ENCODE data around the gene NRCAM. TPM values are rescaled to one million over a fixed set of nuclear protein-coding genes. Genes with fewer than 3 reads are reported as not detected.

Gene NRCAM
- total RNA-seq, 1 donor from 2014 or later = 0.26 TPM

- no peak overlapping the region for H3K4me3 ChIP-seq (ENCODE audit: low read depth, low read length)
- no peaks in the 10 kb centered on the region for H3K27me3 ChIP-seq (ENCODE audit: control insufficient read depth, insufficient read depth, low read length)
- H3K36me3 ChIP-seq (ENCODE audit: control insufficient read depth, insufficient read depth, low read length) = no peaks in the 10 kb centered on the region
- DNase-seq (ENCODE audit: low read depth) (no peak), FAIRE-seq (no peak)
- no peak for TF ChIP-seq CTCF (IDR thresholded peaks at IDR 0.05; ENCODE audit: insufficient read depth, low read length, severe bottlenecking)
Measured at GRCh38 chr7:108254259-108254658, 202.0 kb downstream of the NRCAM start.

- no peak for DNase-seq (ENCODE audit: low read depth)
- no peak overlapping the region for H3K4me3 ChIP-seq (ENCODE audit: low read depth, low read length)
- H3K36me3 ChIP-seq (ENCODE audit: control insufficient read depth, insufficient read depth, low read length) = no peaks in the 10 kb centered on the region
- no peaks in the 10 kb centered on the region for H3K27me3 ChIP-seq (ENCODE audit: control insufficient read depth, insufficient read depth, low read length)
- no peak for FAIRE-seq
- TF ChIP-seq CTCF (IDR thresholded peaks at IDR 0.05; ENCODE audit: insufficient read depth, low read length, severe bottlenecking) = no peak
Measured at GRCh38 chr7:108253275-108254044, 202.8 kb downstream of the NRCAM start.

- Histone ChIP-seq H3K27me3 (ENCODE audit: control insufficient read depth, insufficient read depth, low read length) (no peaks in the 10 kb centered on the region), H3K4me3 (ENCODE audit: low read depth, low read length) (no peak overlapping the region), H3K36me3 (ENCODE audit: control insufficient read depth, insufficient read depth, low read length) (no peaks in the 10 kb centered on the region)
- DNase-seq (ENCODE audit: low read depth) (no peak), FAIRE-seq (no peak)
- no peak for TF ChIP-seq CTCF (IDR thresholded peaks at IDR 0.05; ENCODE audit: insufficient read depth, low read length, severe bottlenecking)
Measured at GRCh38 chr7:108252177-108252576, 204.1 kb downstream of the NRCAM start.

- Histone ChIP-seq H3K27me3 (ENCODE audit: control insufficient read depth, insufficient read depth, low read length) (no peaks in the 10 kb centered on the region), H3K4me3 (ENCODE audit: low read depth, low read length) (no peak overlapping the region), H3K36me3 (ENCODE audit: control insufficient read depth, insufficient read depth, low read length) (no peaks in the 10 kb centered on the region)
- FAIRE-seq (no peak), DNase-seq (ENCODE audit: low read depth) (no peak)
- TF ChIP-seq CTCF (IDR thresholded peaks at IDR 0.05; ENCODE audit: insufficient read depth, low read length, severe bottlenecking) = no peak
Measured at GRCh38 chr7:108251700-108252099, 204.5 kb downstream of the NRCAM start.

GRCh38 chr7:108249453-108249852, 206.8 kb downstream of the NRCAM start:
- no peaks in the 10 kb centered on the region for H3K36me3 ChIP-seq (ENCODE audit: control insufficient read depth, insufficient read depth, low read length)
- no peak overlapping the region for H3K4me3 ChIP-seq (ENCODE audit: low read depth, low read length)
- TF ChIP-seq CTCF (IDR thresholded peaks at IDR 0.05; ENCODE audit: insufficient read depth, low read length, severe bottlenecking) = no peak
- DNase-seq (ENCODE audit: low read depth) (no peak), FAIRE-seq (no peak)
- no peaks in the 10 kb centered on the region for H3K27me3 ChIP-seq (ENCODE audit: control insufficient read depth, insufficient read depth, low read length)

- no peak for TF ChIP-seq CTCF (IDR thresholded peaks at IDR 0.05; ENCODE audit: insufficient read depth, low read length, severe bottlenecking)
- H3K4me3 ChIP-seq (ENCODE audit: low read depth, low read length) = no peak overlapping the region
- no peaks in the 10 kb centered on the region for H3K27me3 ChIP-seq (ENCODE audit: control insufficient read depth, insufficient read depth, low read length)
- DNase-seq (ENCODE audit: low read depth) (no peak), FAIRE-seq (no peak)
- H3K36me3 ChIP-seq (ENCODE audit: control insufficient read depth, insufficient read depth, low read length) = no peaks in the 10 kb centered on the region
Measured at GRCh38 chr7:108248821-108249220, 207.4 kb downstream of the NRCAM start.
